ENCODE measurements around the gene RPS6KA5. TPM values are rescaled to one million over a fixed set of nuclear protein-coding genes. Genes with fewer than 3 reads are reported as not detected.

The RPS6KA5 gene
- total RNA-seq, 2 donors from 2014 or later: 15.2 to 19.2 TPM

- intact Hi-C loops (cut with DNase I): loop anchor here (5.0 to 10.0 kb wide), 3 partner anchors 88 to 149 kb away; no protein-coding TSS in a partner anchor
These were observed 4.1 kb downstream of the RPS6KA5 start for GRCh38 chr14:91056361-91056760.

GRCh38 chr14:91055016-91055415 lies 5.4 kb downstream of the RPS6KA5 start:
- Histone ChIP-seq H3K9me3 (no peaks in the 10 kb centered on the region), H3K27me3 (no peaks in the 10 kb centered on the region), H3K27ac (no peak overlapping the region), H3K4me1 (no peaks in the 10 kb centered on the region), H3K4me3 (no peak overlapping the region), H3K36me3 (no peaks in the 10 kb centered on the region), H3K9ac (ENCODE audit: low read depth in 2 of 2, low read length in 2 of 2) (no peak overlapping the region)
- DNase-seq: no peak
- TF ChIP-seq, protein P1, sequence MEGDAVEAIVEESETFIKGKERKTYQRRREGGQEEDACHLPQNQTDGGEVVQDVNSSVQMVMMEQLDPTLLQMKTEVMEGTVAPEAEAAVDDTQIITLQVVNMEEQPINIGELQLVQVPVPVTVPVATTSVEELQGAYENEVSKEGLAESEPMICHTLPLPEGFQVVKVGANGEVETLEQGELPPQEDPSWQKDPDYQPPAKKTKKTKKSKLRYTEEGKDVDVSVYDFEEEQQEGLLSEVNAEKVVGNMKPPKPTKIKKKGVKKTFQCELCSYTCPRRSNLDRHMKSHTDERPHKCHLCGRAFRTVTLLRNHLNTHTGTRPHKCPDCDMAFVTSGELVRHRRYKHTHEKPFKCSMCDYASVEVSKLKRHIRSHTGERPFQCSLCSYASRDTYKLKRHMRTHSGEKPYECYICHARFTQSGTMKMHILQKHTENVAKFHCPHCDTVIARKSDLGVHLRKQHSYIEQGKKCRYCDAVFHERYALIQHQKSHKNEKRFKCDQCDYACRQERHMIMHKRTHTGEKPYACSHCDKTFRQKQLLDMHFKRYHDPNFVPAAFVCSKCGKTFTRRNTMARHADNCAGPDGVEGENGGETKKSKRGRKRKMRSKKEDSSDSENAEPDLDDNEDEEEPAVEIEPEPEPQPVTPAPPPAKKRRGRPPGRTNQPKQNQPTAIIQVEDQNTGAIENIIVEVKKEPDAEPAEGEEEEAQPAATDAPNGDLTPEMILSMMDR (IDR thresholded peaks at IDR 0.05): no peak
- intact Hi-C loops (cut with DNase I): loop anchor here (5.0 to 10.0 kb wide), 3 partner anchors 90 to 148 kb away; no protein-coding TSS in a partner anchor

More at GRCh38 chr14:91056361-91056760, 4.1 kb downstream of the RPS6KA5 start:
- Histone ChIP-seq H3K36me3 (no peaks in the 10 kb centered on the region), H3K27ac (no peak overlapping the region), H3K9ac (ENCODE audit: low read depth in 2 of 2, low read length in 2 of 2) (no peak overlapping the region), H3K4me3 (no peak overlapping the region), H3K4me1 (no peaks in the 10 kb centered on the region), H3K27me3 (no peaks in the 10 kb centered on the region), H3K9me3 (no peaks in the 10 kb centered on the region)
- no peak for DNase-seq
- TF ChIP-seq, protein P1 (IDR thresholded peaks at IDR 0.05): no peak

DNA sequence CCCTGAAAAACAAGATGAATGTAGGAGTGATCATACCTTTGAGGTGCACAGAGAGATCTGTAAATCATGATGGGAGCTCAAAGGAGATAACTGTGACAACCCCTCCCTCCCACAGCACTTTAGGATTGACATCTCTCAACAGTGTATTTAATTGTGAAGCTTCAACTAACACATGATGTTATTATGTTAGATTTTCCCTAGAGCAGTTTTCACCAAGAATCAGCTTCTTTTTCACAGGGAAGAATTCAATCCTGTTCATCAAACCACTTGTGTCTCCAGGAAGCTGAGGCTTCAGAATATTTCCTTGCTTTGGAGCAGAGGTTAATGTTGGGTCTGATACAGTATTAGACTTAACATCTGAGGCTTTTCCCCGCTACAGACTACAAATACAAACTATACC lies 11.8 kb downstream of the RPS6KA5 start:
- TF ChIP-seq, protein P1 (IDR thresholded peaks at IDR 0.05): no peak
- Histone ChIP-seq H3K27me3 (no peaks in the 10 kb centered on the region), H3K4me1 (no peaks in the 10 kb centered on the region), H3K36me3 (no peaks in the 10 kb centered on the region), H3K9ac (ENCODE audit: low read depth in 2 of 2, low read length in 2 of 2) (no peak overlapping the region), H3K9me3 (no peaks in the 10 kb centered on the region), H3K27ac (no peak overlapping the region), H3K4me3 (no peak overlapping the region)
- intact Hi-C loops (cut with DNase I): no loop called here
- no peak for DNase-seq

GRCh38 chr14:91048265-91048664 lies 12.2 kb downstream of the RPS6KA5 start:
- no peak for DNase-seq
- no peaks in the 10 kb centered on the region for H3K4me1 ChIP-seq
- no peaks in the 10 kb centered on the region for H3K9me3 ChIP-seq
- no peaks in the 10 kb centered on the region for H3K27me3 ChIP-seq
- H3K4me3 ChIP-seq: no peak overlapping the region
- TF ChIP-seq, protein P1 (IDR thresholded peaks at IDR 0.05): no peak
- no peak overlapping the region for H3K27ac ChIP-seq
- H3K9ac ChIP-seq (ENCODE audit: low read depth in 2 of 2, low read length in 2 of 2): no peak overlapping the region
- intact Hi-C loops (cut with DNase I): no loop called here
- no peaks in the 10 kb centered on the region for H3K36me3 ChIP-seq

DNA sequence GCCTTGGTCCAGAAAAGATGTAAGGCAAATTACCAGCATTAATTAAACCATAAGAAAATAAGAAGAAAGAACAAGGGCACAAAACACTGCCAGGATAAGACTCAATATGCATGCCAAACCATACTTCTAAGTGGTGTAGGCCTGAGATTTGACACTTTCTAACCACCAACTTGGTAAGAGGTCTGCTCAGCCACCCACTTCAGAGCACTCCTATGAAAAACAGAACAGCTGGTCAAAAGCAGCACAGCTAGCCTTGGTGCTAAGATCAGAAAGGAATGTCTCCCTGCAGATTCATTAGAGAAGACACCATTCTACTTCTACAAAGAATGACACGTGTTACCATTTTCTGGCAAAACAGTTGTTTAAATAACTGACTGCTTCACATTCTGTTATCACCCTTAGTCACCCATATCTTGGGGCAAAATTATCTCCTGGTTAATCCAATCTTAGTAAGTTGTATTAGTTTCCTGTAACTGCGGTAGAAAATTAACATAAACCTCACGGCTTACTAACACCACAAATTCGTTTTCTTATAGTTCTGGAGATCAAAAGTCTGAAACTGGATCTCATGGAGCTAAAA lies 13.2 kb downstream of the RPS6KA5 start:
- Histone ChIP-seq H3K27ac (no peak overlapping the region), H3K36me3 (no peaks in the 10 kb centered on the region), H3K9me3 (no peaks in the 10 kb centered on the region), H3K27me3 (no peaks in the 10 kb centered on the region), H3K4me3 (no peak overlapping the region), H3K9ac (ENCODE audit: low read depth in 2 of 2, low read length in 2 of 2) (no peak overlapping the region), H3K4me1 (no peaks in the 10 kb centered on the region)
- no peak for DNase-seq
- TF ChIP-seq, protein P1 (IDR thresholded peaks at IDR 0.05): no peak
- intact Hi-C loops (cut with DNase I): no loop called here

All from colonic mucosa (tissue), 4 donors.